ENCODE results near the gene STARD9. TPM values are rescaled to one million over a fixed set of nuclear protein-coding genes. Genes with fewer than 3 reads are reported as not detected.

Gene STARD9
- total and polyA plus RNA-seq, 9 of the 15 experiments (the other 6 are each of a cell fraction or from before 2014, with no cell fraction given) = 0.45 to 6.0 (median 3.6) TPM

DNA sequence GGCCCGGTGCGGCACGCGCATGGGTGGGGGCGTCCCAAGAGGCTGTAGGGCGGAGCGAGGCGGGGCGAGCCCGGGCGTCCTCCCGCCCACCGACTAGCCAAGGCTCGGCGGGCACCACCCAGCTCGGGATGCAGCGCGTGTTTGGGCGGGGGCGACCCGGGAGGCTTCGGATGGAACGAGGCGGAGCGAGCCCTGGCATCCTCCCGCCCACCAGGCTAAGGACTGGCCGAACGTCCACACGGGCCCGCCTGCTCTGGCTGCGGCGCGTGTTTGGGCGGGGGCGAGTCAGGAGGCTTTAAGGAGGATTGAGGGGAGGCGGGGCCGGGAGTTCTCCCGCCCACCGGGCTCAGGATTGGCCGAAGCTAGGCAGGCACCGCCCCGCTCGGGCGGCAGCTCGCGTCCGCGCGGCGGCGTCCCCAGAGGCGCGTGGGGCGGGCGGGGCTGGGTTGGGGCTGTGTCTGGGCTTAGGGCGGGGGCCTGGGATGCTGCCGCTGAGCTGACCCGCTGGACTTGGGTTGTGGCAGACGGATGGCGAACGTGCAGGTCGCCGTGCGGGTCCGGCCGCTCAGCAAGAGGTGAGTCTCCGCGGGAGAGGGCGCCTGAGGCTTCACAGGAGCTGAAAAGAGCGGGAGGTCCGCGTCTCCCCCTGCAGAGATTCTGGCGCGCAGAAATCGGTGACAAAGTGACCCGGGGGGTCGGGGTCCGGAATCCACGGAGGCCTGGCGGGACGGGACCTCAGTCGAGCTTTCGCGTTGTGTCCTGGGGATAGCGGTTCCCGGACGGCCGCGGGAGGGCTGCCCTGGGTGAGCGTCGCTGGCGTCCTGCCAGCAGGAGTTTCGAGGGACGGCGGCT, at the start of gene STARD9 (continued):
- TF ChIP-seq, protein P1, sequence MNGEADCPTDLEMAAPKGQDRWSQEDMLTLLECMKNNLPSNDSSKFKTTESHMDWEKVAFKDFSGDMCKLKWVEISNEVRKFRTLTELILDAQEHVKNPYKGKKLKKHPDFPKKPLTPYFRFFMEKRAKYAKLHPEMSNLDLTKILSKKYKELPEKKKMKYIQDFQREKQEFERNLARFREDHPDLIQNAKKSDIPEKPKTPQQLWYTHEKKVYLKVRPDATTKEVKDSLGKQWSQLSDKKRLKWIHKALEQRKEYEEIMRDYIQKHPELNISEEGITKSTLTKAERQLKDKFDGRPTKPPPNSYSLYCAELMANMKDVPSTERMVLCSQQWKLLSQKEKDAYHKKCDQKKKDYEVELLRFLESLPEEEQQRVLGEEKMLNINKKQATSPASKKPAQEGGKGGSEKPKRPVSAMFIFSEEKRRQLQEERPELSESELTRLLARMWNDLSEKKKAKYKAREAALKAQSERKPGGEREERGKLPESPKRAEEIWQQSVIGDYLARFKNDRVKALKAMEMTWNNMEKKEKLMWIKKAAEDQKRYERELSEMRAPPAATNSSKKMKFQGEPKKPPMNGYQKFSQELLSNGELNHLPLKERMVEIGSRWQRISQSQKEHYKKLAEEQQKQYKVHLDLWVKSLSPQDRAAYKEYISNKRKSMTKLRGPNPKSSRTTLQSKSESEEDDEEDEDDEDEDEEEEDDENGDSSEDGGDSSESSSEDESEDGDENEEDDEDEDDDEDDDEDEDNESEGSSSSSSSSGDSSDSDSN (IDR thresholded peaks at IDR 0.05; ENCODE audit: borderline replicate concordance in 1 of 2, low read depth in 2 of 2, low read length in 2 of 2) = 0 out of 4 replicates have a peak, but pooled peaks of 1 of the 2 experiments have one; percentile 51
- TF ChIP-seq PHF21A (IDR thresholded peaks at IDR 0.05; ENCODE audit: borderline replicate concordance, low read depth) (no peak), RBM17 (IDR thresholded peaks at IDR 0.05; ENCODE audit: borderline replicate concordance, low read depth, low read length) (no peak), SMAD4 (CRISPR knock-in tag; conservative IDR thresholded peaks at IDR 0.05) (peak; percentile 12; the same call in 1 of the 2 replicates), TAF15 (IDR thresholded peaks at IDR 0.05; ENCODE audit: low read depth, low read length) (no peak), PRMT5 (CRISPR knock-in tag; IDR thresholded peaks at IDR 0.05) (peak; percentile 83), GATAD2A (IDR thresholded peaks at IDR 0.05) (no peak), NELFE (IDR thresholded peaks at IDR 0.05; ENCODE audit: insufficient read depth, insufficient read length) (no peak), LCOR (CRISPR knock-in tag; IDR thresholded peaks at IDR 0.05) (peak; percentile 42; the same call in 1 of the 2 replicates), FUS (optimal IDR thresholded peaks at IDR 0.05; ENCODE audit: low read depth, low read length) (peak; percentile 39), HCFC1 (IDR thresholded peaks at IDR 0.05; ENCODE audit: low read depth, low read length) (no peak), HMG20A (CRISPR knock-in tag; conservative IDR thresholded peaks at IDR 0.05) (no peak), ELF2 (CRISPR knock-in tag; IDR thresholded peaks at IDR 0.05) (0 out of 2 replicates have a peak, but pooled peaks have one; percentile 41), TEAD2 (tag; IDR thresholded peaks at IDR 0.05) (no peak)
- TF ChIP-seq, protein P2, sequence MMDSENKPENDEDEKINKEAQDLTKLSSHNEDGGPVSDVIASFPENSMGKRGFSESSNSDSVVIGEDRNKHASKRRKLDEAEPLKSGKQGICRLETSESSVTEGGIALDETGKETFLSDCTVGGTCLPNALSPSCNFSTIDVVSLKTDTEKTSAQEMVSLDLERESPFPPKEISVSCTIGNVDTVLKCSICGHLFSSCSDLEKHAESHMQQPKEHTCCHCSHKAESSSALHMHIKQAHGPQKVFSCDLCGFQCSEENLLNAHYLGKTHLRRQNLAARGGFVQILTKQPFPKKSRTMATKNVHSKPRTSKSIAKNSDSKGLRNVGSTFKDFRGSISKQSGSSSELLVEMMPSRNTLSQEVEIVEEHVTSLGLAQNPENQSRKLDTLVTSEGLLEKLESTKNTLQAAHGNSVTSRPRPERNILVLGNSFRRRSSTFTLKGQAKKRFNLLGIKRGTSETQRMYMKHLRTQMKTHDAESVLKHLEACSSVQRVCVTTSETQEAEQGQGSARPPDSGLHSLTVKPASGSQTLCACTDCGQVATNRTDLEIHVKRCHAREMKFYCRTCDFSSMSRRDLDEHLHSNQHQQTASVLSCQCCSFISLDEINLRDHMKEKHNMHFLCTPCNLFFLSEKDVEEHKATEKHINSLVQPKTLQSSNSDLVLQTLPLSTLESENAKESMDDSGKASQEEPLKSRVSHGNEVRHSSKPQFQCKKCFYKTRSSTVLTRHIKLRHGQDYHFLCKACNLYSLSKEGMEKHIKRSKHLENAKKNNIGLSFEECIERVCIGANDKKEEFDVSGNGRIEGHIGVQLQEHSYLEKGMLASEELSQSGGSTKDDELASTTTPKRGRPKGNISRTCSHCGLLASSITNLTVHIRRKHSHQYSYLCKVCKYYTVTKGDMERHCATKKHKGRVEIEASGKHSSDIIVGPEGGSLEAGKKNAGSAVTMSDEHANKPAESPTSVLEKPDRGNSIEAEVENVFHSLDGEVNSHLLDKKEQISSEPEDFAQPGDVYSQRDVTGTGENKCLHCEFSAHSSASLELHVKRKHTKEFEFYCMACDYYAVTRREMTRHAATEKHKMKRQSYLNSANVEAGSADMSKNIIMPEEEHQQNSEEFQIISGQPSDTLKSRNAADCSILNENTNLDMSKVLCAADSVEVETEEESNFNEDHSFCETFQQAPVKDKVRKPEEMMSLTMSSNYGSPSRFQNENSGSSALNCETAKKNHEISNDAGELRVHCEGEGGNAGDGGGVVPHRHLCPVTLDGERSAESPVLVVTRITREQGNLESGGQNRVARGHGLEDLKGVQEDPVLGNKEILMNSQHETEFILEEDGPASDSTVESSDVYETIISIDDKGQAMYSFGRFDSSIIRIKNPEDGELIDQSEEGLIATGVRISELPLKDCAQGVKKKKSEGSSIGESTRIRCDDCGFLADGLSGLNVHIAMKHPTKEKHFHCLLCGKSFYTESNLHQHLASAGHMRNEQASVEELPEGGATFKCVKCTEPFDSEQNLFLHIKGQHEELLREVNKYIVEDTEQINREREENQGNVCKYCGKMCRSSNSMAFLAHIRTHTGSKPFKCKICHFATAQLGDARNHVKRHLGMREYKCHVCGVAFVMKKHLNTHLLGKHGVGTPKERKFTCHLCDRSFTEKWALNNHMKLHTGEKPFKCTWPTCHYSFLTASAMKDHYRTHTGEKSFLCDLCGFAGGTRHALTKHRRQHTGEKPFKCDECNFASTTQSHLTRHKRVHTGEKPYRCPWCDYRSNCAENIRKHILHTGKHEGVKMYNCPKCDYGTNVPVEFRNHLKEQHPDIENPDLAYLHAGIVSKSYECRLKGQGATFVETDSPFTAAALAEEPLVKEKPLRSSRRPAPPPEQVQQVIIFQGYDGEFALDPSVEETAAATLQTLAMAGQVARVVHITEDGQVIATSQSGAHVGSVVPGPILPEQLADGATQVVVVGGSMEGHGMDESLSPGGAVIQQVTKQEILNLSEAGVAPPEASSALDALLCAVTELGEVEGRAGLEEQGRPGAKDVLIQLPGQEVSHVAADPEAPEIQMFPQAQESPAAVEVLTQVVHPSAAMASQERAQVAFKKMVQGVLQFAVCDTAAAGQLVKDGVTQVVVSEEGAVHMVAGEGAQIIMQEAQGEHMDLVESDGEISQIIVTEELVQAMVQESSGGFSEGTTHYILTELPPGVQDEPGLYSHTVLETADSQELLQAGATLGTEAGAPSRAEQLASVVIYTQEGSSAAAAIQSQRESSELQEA (IDR thresholded peaks at IDR 0.05; ENCODE audit: low read depth) = 0 out of 2 replicates have a peak, but pooled peaks have one; percentile 35
- TF ChIP-seq, protein P3, sequence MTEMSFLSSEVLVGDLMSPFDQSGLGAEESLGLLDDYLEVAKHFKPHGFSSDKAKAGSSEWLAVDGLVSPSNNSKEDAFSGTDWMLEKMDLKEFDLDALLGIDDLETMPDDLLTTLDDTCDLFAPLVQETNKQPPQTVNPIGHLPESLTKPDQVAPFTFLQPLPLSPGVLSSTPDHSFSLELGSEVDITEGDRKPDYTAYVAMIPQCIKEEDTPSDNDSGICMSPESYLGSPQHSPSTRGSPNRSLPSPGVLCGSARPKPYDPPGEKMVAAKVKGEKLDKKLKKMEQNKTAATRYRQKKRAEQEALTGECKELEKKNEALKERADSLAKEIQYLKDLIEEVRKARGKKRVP (CRISPR knock-in tag; IDR thresholded peaks at IDR 0.05) = no peak
